Right lobe of liver (tissue), 6 donors: Measurements from ENCODE around the gene USE1. TPM values are rescaled to one million over a fixed set of nuclear protein-coding genes. Genes with fewer than 3 reads are reported as not detected.

ENCODE experiments used
- ATAC-seq, 4 donors: fragments of 200-7000 bp; cut with Tn5 transposase; one replicate each; pipeline ENCODE4 v1.9.1; 2020; ENCODE audit warnings: mild to moderate bottlenecking in 4 of 4, moderate library complexity in 4 of 4
- DNase-seq, 3 donors: peaks; one replicate each; pipeline ENCODE4 v3.0.0-alpha.2; 2020
- H3K27ac ChIP-seq, 3 donors: fragments of 200-600 bp; one replicate each; pipeline ENCODE4 v1.8.0; 2022
- H3K27me3 ChIP-seq, 2 donors: fragments of 200-600 bp; one replicate each; pipeline ENCODE4 v1.8.0; 2022
- H3K36me3 ChIP-seq, 4 donors: fragments of 200-600 bp; sonication (generic) in 1 of 4; one replicate each; pipeline versions ENCODE4 v1.5.1 to v1.8.0; 2017 to 2022; ENCODE audit warnings: control low read depth in 1 of 4
- H3K4me1 ChIP-seq, 4 donors: fragments of 200-600 bp; sonication (generic) in 1 of 4; one replicate each; pipeline versions ENCODE4 v1.5.1 to v1.8.0; 2017 to 2022; ENCODE audit warnings: control low read depth in 1 of 4
- H3K4me3 ChIP-seq, 3 donors: fragments of 200-600 bp; one replicate each; pipeline ENCODE4 v1.8.0; 2022
- H3K9me3 ChIP-seq, 4 donors: fragments of 200-600 bp; sonication (generic) in 1 of 4; one replicate each; pipeline versions ENCODE4 v1.5.1 to v1.8.0; 2017 to 2022; ENCODE audit warnings: control low read depth in 1 of 4
- CTCF ChIP-seq, 4 donors: fragments of 200-600 bp in 3 of 4; fragments of 450-650 bp in 1 of 4; IDR thresholded peaks; one replicate each; pipeline versions ENCODE4 v1.5.1 to v1.8.0; 2016 to 2022; ENCODE audit warnings: antibody characterized with exemption in 4 of 4, mild to moderate bottlenecking in 2 of 4
- POLR2A ChIP-seq: fragments of 450-650 bp; IDR thresholded peaks from one replicate; pipeline ENCODE4 v1.6.1; 2017; ENCODE audit warnings: antibody characterized with exemption, mild to moderate bottlenecking
- WGBS: methylation state at CpG from one replicate; pipeline ENCODE4 v1.1.6; 2018; ENCODE audit warnings: low coverage, low lambda C conversion rate; ENCODE audit not compliant: insufficient coverage; ENCODE audit errors: missing lambda C conversion rate; 5-methylcytosine and 5-hydroxymethylcytosine counted together
- intact Hi-C, 2 donors: fragments of 100-400 bp; cut with DNase I; formaldehyde crosslinking; loops; one replicate each; pipeline versions ENCODE4 v1.11.2 to v1.14.1; 2022
- total RNA-seq, 6 experiments: library from RNA; depleted of rRNA in 2 of 6; stranded (reverse); fragments of >200 nt in 2 of 6; fragmentation: NEBNext Ultra II Directional in 3 of 6; extraction: Animal tissue kit (Norgen Biotek cat#: 25700) in 3 of 6; gene quantifications; one replicate each; pipeline versions ENCODE4 v1.1.0 to v1.2.4, GENCODE V29; 2016 to 2023
- donor health status: DM: no; HTN: yes; CAD: no.
- donor health status: DM: no; HTN: no; CAD: no.
- donor health status: DM: no; HTN: no; CAD: no.
- donor health status: DM: no; HTN: yes; CAD: no.
- donor health status: DM: no; HTN: yes; CAD: no.

Gene USE1
- total RNA-seq, 6 experiments from 2014 or later = 13.5 to 20.3 (median 18.6) TPM

DNA sequence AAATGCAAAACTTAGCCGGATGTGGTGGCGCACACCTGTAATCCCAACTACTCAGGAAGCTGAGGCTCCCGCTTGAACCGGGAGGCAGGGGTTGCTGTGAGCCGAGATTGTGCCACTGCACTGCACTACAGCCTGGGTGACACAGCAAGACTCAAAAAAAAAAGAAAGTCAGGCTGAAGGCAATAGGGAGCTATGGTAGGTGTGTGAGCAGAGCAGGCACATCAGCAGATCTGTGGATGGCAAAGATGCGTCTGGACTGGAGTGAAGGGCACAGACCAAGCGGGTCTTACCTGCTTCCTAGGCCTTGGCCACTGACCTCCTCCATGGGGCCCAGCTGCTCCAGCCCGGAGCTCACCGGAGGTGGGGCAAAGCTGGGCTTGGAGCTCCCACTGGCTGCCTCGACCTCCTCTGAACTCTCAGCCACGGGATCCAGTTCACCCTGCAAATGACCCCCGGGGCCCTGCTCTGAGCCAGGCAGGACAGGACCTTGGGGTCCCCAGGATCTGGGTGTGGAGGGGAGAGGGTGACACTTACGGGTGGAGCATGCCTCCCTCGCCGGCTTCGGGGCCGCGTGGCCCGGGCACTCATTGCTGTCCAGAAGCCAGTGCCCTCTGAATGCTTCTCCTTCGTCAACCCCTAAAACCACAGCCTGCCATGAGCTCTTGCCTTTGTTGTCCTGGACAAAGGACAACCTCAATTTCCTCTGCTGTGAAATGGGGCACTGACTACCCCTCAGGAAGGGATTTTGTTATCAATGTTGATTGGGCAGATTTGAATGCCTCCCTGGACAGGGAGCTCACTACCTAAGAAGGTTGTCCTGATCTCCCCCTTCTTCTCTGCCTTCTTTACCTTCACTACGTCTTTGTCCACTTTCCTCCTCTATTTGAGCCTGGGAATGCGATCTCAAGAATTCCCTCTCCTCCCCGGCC, 48.8 kb downstream of the USE1 start:
- peak overlapping the region; percentile 44 to 73 (median 47) for H3K27ac ChIP-seq
- DNase-seq (no peak), ATAC-seq (no peak)
- 93% methylated on average over 5 of the region's 23 CpGs for WGBS
- no peak for TF ChIP-seq CTCF (IDR thresholded peaks at IDR 0.05)
- TF ChIP-seq POLR2A = no peak
- H3K36me3 ChIP-seq = no peaks in the 10 kb centered on the region
- no peaks in the 10 kb centered on the region for H3K9me3 ChIP-seq
- no peaks in the 10 kb centered on the region for H3K27me3 ChIP-seq
- H3K4me1 ChIP-seq = peaks cover 0 to 6% (median 3%) of the 10 kb centered on the region in 4 donors
- peak overlapping the region; percentile 5 to 29 (median 19) for H3K4me3 ChIP-seq
- intact Hi-C loops = no loop called here

- WGBS = 57% methylated on average over 1 of the region's 5 CpGs
- intact Hi-C loops = no loop called here
- Histone ChIP-seq H3K4me3 (peak within 1 kb of the TSS; percentile 5 to 29 (median 19)), H3K27ac (peak within 1 kb of the TSS; percentile 44 to 73 (median 47)), H3K36me3 (no peaks in the 10 kb centered on the region), H3K4me1 (peaks cover 0 to 6% (median 3%) of the 10 kb centered on the region in 4 donors), H3K27me3 (no peaks in the 10 kb centered on the region), H3K9me3 (no peaks in the 10 kb centered on the region)
- ATAC-seq = peak in 2 of 4 donors; percentile 6 to 14
- TF ChIP-seq POLR2A (no peak), CTCF (IDR thresholded peaks at IDR 0.05) (no peak)
- DNase-seq = peak; percentile 54 to 61 (median 61)
These were observed 49.5 kb downstream of the USE1 start, which contains the start of gene USHBP1 for GRCh38 chr19:17264641-17264979. TSS of gene USHBP1 (minus strand) at chr19:17264745. CDS start at chr19:17264299, 446 bp downstream.

DNA sequence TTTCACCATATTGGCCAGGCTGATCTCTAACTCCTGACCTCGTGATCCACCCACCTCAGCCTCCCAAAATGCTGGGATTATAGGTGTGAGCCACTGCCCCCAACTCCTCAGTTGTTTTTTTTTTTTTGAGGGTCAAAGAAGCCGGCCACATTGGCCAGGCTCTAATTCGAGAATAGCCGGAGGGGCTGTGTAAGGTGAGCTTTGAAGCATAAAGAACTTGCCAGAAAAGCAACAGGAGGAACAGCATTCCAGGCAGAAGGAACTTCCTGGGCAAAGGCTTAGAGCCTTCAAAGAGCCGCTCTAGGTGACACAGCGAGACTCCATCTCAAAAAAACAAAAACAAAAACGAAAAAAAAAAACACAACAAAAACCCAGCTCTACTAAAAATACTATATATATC, 50.9 kb downstream of the USE1 start:
- DNase-seq = no peak
- H3K4me3 ChIP-seq = no peak overlapping the region
- no peaks in the 10 kb centered on the region for H3K27me3 ChIP-seq
- H3K9me3 ChIP-seq = no peaks in the 10 kb centered on the region
- WGBS = 86% methylated on average over 7 of the region's 7 CpGs
- no peak for ATAC-seq
- TF ChIP-seq CTCF (IDR thresholded peaks at IDR 0.05) (no peak), POLR2A (no peak)
- H3K36me3 ChIP-seq = peaks cover 0 to under 1% (median 0%) of the 10 kb centered on the region in 4 donors
- H3K27ac ChIP-seq = no peak overlapping the region
- peaks cover 0 to 6% (median 3%) of the 10 kb centered on the region in 4 donors for H3K4me1 ChIP-seq
- intact Hi-C loops = no loop called here

- H3K27ac ChIP-seq = no peak overlapping the region
These were observed 51.4 kb downstream of the USE1 start for GRCh38 chr19:17266589-17266974.

More at GRCh38 chr19:17266589-17266974, 51.4 kb downstream of the USE1 start:
- no peaks in the 10 kb centered on the region for H3K27me3 ChIP-seq
- 65% methylated on average over 12 of the region's 12 CpGs for WGBS
- intact Hi-C loops = no loop called here
- no peak for TF ChIP-seq CTCF (IDR thresholded peaks at IDR 0.05)
- no peak for TF ChIP-seq POLR2A
- ATAC-seq (no peak), DNase-seq (no peak)
- peaks cover 0 to 6% (median 1%) of the 10 kb centered on the region in 4 donors for H3K36me3 ChIP-seq
- no peak overlapping the region for H3K4me3 ChIP-seq
- H3K9me3 ChIP-seq = no peaks in the 10 kb centered on the region
- H3K4me1 ChIP-seq = peaks cover 0 to 6% (median 3%) of the 10 kb centered on the region in 4 donors
